Upper lobe of right lung (tissue), 1 donor: ENCODE measurements around the gene NCAPD3. TPM values are rescaled to one million over a fixed set of nuclear protein-coding genes. Genes with fewer than 3 reads are reported as not detected.

Source experiments
- ATAC-seq: fragments of 200-7000 bp; cut with Tn5 transposase; one replicate; pipeline ENCODE4 v1.9.1; 2020; ENCODE audit warnings: mild to moderate bottlenecking, moderate library complexity
- DNase-seq: peaks from one replicate; pipeline ENCODE4 v3.0.0-alpha.2; 2020
- H3K27ac ChIP-seq: fragments of 200-600 bp; one replicate; pipeline ENCODE4 v1.8.0; 2022
- H3K27me3 ChIP-seq: fragments of 200-600 bp; one replicate; pipeline ENCODE4 v1.8.0; 2022; ENCODE audit warnings: mild to moderate bottlenecking
- H3K36me3 ChIP-seq: fragments of 200-600 bp; one replicate; pipeline ENCODE4 v1.8.0; 2022
- H3K4me1 ChIP-seq: fragments of 200-600 bp; one replicate; pipeline ENCODE4 v1.8.0; 2022
- H3K4me3 ChIP-seq: fragments of 200-600 bp; one replicate; pipeline ENCODE4 v1.8.0; 2022; ENCODE audit warnings: mild to moderate bottlenecking
- H3K9me3 ChIP-seq: fragments of 200-600 bp; one replicate; pipeline ENCODE4 v1.8.0; 2022
- intact Hi-C: fragments of 100-400 bp; cut with DNase I; formaldehyde crosslinking; loops from one replicate; pipeline ENCODE4 v1.11.0; 2022
- total RNA-seq: library from RNA; stranded (reverse); fragmentation: NEBNext Ultra II Directional; extraction: Animal tissue kit (Norgen Biotek cat#: 25700); gene quantifications from one replicate; pipeline ENCODE4 v1.2.1, GENCODE V29; 2021
- TF ChIP-seq, protein P1 (sequence below): fragments of 200-600 bp; IDR thresholded peaks from one replicate; pipeline ENCODE4 v1.8.0; 2022; ENCODE audit warnings: antibody characterized with exemption
- donor health status: DM: no; HTN: yes; CAD: no; lungs with severe emphysema.

Gene NCAPD3
- total RNA-seq, 1 donor from 2014 or later = 17.3 TPM

DNA sequence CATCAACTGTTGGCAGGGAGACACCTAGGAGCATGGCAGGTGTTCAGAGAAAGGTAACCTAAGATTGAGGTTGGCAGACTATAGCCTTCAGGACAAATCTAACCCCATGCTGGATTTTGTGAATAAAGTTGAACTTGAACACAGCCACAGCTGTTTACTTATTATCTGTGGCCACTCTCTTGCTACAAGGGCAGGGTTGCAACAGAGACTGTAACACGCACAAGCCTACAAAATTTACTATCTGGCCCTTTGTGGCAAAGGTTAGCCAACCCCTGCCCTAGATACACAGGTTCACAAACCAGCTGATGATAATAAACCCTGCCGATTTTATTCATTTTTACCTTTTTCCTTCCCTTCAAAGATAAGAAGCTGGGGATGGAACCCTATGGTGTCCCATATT is 26.9 kb upstream of the NCAPD3 start:
- no peak for ATAC-seq
- peaks cover 58% of the 10 kb centered on the region for H3K36me3 ChIP-seq

DNA sequence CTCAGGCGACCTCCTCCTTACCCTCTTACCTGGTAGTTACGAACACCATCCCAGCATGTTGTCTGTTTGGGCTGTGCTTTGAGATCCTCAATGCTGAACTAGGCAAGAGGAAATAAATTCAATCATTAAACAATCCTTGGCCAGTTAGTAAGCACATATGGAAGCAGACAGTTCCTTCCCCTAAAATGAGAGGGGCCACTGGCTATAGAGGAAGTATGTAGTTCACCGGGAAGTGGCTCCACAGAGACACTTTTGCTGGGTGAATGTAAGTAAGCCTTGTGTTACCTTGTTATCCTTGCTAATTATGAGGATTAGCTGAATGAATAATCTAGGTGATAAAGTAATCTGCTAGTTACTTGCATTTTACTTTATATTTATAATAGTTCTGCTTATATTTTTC is 26.5 kb upstream of the NCAPD3 start:
- TF ChIP-seq, protein P1, sequence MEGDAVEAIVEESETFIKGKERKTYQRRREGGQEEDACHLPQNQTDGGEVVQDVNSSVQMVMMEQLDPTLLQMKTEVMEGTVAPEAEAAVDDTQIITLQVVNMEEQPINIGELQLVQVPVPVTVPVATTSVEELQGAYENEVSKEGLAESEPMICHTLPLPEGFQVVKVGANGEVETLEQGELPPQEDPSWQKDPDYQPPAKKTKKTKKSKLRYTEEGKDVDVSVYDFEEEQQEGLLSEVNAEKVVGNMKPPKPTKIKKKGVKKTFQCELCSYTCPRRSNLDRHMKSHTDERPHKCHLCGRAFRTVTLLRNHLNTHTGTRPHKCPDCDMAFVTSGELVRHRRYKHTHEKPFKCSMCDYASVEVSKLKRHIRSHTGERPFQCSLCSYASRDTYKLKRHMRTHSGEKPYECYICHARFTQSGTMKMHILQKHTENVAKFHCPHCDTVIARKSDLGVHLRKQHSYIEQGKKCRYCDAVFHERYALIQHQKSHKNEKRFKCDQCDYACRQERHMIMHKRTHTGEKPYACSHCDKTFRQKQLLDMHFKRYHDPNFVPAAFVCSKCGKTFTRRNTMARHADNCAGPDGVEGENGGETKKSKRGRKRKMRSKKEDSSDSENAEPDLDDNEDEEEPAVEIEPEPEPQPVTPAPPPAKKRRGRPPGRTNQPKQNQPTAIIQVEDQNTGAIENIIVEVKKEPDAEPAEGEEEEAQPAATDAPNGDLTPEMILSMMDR = no peak
- no peak overlapping the region for H3K27ac ChIP-seq
- no peaks in the 10 kb centered on the region for H3K27me3 ChIP-seq
- H3K4me3 ChIP-seq = no peak overlapping the region
- peaks cover 63% of the 10 kb centered on the region for H3K36me3 ChIP-seq
- intact Hi-C loops = no loop called here
- DNase-seq (no peak), ATAC-seq (no peak)
- H3K4me1 ChIP-seq = peaks cover 25% of the 10 kb centered on the region
- H3K9me3 ChIP-seq = no peaks in the 10 kb centered on the region

More for the DNA sequence above, 26.9 kb upstream of the NCAPD3 start:
- Histone ChIP-seq H3K9me3 (no peaks in the 10 kb centered on the region), H3K4me3 (no peak overlapping the region), H3K27ac (no peak overlapping the region), H3K27me3 (no peaks in the 10 kb centered on the region), H3K4me1 (peaks cover 27% of the 10 kb centered on the region)
- DNase-seq = no peak
- intact Hi-C loops = no loop called here
- TF ChIP-seq, protein P1 = no peak

DNA sequence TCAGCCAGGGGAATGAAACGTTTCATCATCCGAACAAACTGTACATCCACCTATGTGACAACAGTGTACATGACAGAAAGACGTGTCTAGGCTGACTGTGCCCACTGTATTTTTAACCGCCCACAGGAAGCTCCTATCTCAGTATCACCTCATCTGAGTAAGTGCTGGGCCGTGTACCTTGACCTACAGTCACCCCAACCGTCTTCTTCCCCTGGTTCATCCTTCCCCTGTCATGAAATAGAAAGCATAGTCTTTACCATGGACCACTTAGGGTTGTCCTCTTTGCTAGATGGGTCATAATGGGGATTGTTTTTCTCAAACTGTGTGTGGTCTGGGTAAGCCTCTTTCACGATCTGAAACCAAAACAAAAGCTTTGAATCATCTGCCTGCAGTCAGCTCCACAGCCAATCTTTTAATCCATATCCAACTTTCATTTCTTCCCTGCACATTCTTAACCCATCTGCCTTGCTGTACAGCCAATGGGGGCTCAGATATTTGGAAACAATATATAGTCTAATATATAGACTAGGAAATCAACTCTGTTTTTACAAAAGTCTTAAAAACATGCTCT is 25.2 kb upstream of the NCAPD3 start:
- ATAC-seq (no peak), DNase-seq (no peak)
- no peak overlapping the region for H3K27ac ChIP-seq
- H3K4me1 ChIP-seq = peaks cover 16% of the 10 kb centered on the region
- intact Hi-C loops = no loop called here
- peaks cover 75% of the 10 kb centered on the region for H3K36me3 ChIP-seq
- TF ChIP-seq, protein P1 = no peak
- H3K9me3 ChIP-seq = no peaks in the 10 kb centered on the region
- no peak overlapping the region for H3K4me3 ChIP-seq
- no peaks in the 10 kb centered on the region for H3K27me3 ChIP-seq

DNA sequence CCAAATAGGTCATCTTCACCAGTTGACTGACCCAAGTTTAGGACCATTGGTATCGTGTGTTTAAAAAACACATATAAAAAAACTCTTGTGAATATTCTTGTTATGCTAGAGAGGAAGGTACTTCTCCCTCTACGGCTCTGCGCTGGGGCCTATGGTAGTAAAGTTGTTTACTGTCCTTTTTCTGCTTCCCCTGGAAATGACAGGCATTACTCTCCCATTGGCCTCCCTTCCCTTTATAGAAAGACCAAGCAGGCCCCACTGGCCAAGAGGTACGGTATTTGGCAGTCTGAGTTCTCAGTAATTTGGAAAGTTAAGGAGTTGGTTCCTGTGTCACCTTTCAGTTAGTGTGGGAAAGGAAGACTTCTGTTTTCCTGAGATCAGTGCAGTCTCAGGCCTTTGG is 22.9 kb upstream of the NCAPD3 start:
- H3K4me1 ChIP-seq = peaks cover 6% of the 10 kb centered on the region
- H3K4me3 ChIP-seq = no peak overlapping the region
- no peaks in the 10 kb centered on the region for H3K9me3 ChIP-seq
- DNase-seq = no peak
- intact Hi-C loops = no loop called here
- H3K27me3 ChIP-seq = no peaks in the 10 kb centered on the region
- TF ChIP-seq, protein P1 = no peak
- no peak overlapping the region for H3K27ac ChIP-seq
- ATAC-seq = no peak
- peaks cover 95% of the 10 kb centered on the region for H3K36me3 ChIP-seq

DNA sequence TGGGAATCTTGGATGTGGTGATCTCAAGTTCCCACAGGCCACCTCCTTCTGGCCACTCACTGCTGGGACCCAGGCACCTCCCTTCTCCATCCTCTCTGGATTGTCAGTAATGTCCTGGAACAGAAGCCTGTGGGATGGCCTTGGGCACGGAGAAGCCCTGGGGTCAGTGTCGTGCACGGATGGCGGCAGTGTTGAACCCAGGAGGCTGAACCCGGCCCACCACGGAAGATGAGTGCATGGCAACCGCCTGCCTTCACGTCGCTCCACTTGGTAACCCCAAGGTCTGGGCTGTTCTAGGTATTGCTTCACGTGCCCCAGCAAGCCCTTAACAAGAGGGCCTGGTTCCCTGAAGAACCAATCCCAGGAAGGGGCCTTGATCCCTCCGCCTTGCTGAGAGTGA is 22.3 kb upstream of the NCAPD3 start:
- ATAC-seq (no peak), DNase-seq (no peak)
- Histone ChIP-seq H3K36me3 (peaks cover 96% of the 10 kb centered on the region), H3K4me1 (peaks cover under 1% of the 10 kb centered on the region), H3K27ac (no peak overlapping the region), H3K4me3 (no peak overlapping the region), H3K9me3 (no peaks in the 10 kb centered on the region), H3K27me3 (no peaks in the 10 kb centered on the region)
- intact Hi-C loops = no loop called here
- TF ChIP-seq, protein P1 = no peak

DNA sequence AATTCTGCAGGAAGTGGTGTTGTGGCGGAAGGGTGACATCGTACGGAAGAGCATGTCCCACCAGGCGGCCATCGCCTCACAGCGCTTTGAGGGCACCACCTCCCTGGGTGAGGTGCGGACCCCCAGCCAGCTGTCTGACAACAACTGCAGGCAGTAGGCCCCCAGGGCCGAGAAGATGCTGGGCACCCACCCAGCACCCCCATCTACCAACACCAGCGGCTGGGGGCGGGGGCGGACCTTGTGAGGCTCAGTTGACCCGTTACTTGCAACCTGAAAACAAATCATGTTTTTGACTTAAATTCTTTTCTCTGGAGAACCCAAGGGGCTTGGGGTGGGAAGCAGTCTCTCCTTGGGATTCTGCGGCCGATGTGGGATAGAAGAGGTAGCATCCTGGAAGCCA is 21.7 kb upstream of the NCAPD3 start:
- TF ChIP-seq, protein P1 = no peak
- intact Hi-C loops = no loop called here
- Histone ChIP-seq H3K9me3 (no peaks in the 10 kb centered on the region), H3K27me3 (no peaks in the 10 kb centered on the region), H3K4me1 (no peaks in the 10 kb centered on the region), H3K4me3 (no peak overlapping the region), H3K36me3 (peaks cover 92% of the 10 kb centered on the region), H3K27ac (no peak overlapping the region)
- DNase-seq (no peak), ATAC-seq (no peak)
